Measurements from ENCODE around the gene TMEM163.

The TMEM163 gene

DNA sequence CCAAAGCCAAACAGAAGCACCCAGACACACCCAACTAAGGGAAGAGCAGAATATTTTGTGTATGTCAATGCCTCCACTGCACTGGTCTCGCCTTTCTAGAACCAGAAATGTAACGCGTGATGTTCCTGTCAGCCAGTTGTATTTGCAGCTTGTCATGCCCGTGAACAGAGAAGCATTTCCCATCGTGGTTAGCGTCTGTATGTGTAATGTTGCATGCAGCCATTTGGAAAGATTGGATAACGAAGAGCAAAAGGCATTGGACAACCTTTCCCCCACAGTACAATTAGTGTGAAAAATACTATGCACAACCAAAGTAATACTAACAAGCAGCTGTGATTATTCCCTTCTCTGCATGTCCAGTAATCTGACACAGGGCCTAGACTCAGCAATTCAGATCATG is 140.5 kb downstream of the TMEM163 start:
- no peak for DNase-seq (ENCODE audit: low read depth)
- no peak overlapping the region for H3K4me3 ChIP-seq (replicated peaks; ENCODE audit: low read depth, low read length)
- TF ChIP-seq, protein P1, sequence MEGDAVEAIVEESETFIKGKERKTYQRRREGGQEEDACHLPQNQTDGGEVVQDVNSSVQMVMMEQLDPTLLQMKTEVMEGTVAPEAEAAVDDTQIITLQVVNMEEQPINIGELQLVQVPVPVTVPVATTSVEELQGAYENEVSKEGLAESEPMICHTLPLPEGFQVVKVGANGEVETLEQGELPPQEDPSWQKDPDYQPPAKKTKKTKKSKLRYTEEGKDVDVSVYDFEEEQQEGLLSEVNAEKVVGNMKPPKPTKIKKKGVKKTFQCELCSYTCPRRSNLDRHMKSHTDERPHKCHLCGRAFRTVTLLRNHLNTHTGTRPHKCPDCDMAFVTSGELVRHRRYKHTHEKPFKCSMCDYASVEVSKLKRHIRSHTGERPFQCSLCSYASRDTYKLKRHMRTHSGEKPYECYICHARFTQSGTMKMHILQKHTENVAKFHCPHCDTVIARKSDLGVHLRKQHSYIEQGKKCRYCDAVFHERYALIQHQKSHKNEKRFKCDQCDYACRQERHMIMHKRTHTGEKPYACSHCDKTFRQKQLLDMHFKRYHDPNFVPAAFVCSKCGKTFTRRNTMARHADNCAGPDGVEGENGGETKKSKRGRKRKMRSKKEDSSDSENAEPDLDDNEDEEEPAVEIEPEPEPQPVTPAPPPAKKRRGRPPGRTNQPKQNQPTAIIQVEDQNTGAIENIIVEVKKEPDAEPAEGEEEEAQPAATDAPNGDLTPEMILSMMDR (IDR thresholded peaks at IDR 0.05; ENCODE audit: low read length, missing control alignments) = no peak

DNA sequence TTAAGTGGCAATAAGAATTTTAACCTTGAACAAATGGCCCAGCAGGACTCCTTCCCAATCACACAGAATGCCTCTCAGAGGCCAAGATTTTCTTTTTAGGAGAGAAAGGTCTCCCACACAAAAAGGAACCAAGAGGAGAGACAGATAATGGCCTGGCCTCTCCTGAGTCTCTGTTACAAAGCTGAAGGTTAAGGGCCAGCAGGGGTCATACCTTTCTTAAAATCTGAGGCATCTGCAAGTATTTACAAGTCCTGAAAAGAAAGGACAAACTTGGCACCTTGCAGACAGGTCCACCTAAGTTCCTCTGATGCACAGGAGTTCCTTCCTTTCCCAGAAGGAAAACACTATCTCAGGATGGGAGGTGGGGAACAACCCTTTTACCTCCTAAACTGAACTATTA is 142.3 kb downstream of the TMEM163 start:
- no peak overlapping the region for H3K4me3 ChIP-seq (replicated peaks; ENCODE audit: low read depth, low read length)
- no peak for DNase-seq (ENCODE audit: low read depth)
- TF ChIP-seq, protein P1 (IDR thresholded peaks at IDR 0.05; ENCODE audit: low read length, missing control alignments) = no peak

DNA sequence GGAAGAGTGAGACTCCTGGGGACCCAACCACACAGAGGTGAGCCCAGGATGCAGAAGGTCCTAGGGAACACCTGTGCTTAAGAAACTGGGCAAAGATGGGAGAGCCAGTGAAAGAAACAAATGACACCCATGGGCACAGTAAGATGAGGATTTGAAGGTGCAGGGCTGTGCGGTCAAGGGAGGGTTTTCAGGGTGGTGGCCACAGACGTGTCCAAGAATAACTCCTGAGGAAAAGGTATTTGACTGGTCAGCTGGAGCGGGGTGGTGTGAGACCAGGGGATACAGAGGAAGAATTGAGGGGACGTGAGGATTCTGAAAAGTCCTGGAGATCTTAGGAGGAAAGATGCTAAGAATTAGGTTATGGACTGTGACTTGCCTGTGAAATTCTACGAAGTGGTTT is 142.9 kb downstream of the TMEM163 start:
- H3K4me3 ChIP-seq (replicated peaks; ENCODE audit: low read depth, low read length) = no peak overlapping the region
- no peak for DNase-seq (ENCODE audit: low read depth)
- TF ChIP-seq, protein P1 (IDR thresholded peaks at IDR 0.05; ENCODE audit: low read length, missing control alignments) = no peak

DNA sequence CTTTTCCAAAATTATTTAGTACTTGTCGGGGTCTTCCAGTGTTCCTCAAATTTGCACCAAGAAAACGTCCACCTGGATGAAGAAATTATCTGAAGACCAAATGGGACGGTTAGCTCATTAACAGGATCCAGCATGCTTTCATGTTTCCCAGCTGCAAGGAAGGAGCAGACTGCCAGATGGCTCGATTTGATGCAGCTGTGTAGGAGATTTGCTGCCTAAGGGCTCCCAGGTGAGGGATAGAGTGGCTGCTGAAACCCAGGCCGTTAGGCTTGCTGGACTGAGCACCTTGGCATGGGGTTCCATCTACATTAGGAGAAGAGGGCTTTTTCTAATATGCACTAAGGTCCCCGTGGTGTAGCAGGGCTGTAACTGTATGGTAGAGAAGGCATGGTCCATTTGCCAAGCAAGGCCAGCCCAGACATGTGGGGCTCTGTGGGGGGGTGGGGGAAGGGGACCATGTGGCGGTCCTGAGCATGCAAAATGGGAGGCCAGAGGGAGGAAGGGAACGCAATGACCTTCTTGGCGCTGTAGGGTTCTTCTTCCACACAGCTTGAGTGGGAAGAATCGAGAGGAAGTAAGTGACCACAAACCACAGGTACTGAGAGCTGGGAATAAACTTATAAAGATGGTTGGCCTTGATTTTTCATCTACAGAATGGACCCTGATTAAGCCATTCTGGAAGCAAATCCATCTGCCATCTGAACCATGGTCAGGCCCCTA is 144.0 kb downstream of the TMEM163 start:
- TF ChIP-seq, protein P1 (IDR thresholded peaks at IDR 0.05; ENCODE audit: low read length, missing control alignments) = no peak

DNA sequence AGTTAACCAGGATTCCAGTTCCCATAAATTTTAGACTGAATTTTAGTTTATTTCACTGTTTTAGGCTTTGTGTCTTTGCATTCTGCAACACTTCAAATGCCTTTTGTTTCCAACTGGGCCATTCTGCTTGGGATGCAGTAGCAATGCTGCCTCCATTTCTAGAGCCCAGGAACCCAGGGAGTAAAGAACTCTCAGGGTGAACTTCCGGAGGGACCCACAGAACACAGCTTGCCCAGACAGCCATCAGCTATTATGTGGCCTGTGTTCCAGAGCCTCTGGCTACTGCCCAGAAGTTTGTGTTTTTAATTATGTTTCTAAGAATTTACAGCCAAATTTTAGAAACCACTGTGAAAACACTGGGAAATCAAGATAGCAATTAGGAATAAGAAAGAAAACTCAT is 145.1 kb downstream of the TMEM163 start:
- TF ChIP-seq, protein P1 (IDR thresholded peaks at IDR 0.05; ENCODE audit: low read length, missing control alignments) = no peak
- H3K4me3 ChIP-seq (replicated peaks; ENCODE audit: low read depth, low read length) = no peak overlapping the region
- no peak for DNase-seq (ENCODE audit: low read depth)

More for the DNA sequence above, 144.0 kb downstream of the TMEM163 start:
- no peak overlapping the region for H3K4me3 ChIP-seq (replicated peaks; ENCODE audit: low read depth, low read length)
- no peak for DNase-seq (ENCODE audit: low read depth)

DNA sequence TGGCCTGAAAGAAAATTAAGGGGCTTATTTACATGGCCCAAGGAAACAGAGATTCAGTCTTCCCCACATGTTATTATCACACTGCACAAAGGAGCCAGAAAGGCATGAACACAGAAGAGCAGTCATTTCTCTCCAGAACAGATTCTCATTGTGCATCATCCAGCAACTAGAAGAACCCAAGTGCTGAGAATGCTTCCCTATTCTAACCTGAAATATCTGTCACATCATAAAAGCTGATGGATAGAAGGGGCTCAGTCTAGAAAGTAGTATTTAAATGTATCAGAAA is 145.8 kb downstream of the TMEM163 start:
- TF ChIP-seq, protein P1 (IDR thresholded peaks at IDR 0.05; ENCODE audit: low read length, missing control alignments) = no peak

More for the DNA sequence above, 145.8 kb downstream of the TMEM163 start:
- no peak for DNase-seq (ENCODE audit: low read depth)
- H3K4me3 ChIP-seq (replicated peaks; ENCODE audit: low read depth, low read length) = no peak overlapping the region
